IMR-90 (cell line): Measurements from ENCODE around the gene TBC1D8. TPM values are rescaled to one million over a fixed set of nuclear protein-coding genes. Genes with fewer than 3 reads are reported as not detected.

ENCODE experiments used
- ATAC-seq: fragments of 200-7000 bp; cut with Tn5 transposase; 2 replicates; pipeline ENCODE4 v1.9.1; 2020; ENCODE audit warnings: low read depth, mild to moderate bottlenecking, moderate library complexity
- BruUV-seq: library from RNA; stranded (reverse); fragments of 400-500 nt; replicated peaks from 2 replicates; lab custom pipeline; 2021; lab: Mats Ljungman, UMichigan
- CTCF ChIA-PET: fragments of 300-600 bp; formaldehyde crosslinking; extraction: SDS; loops from one replicate; lab custom pipeline; 2021; ENCODE audit warnings: antibody characterized with exemption; lab: Yijun Ruan, JAX
- POLR2A ChIA-PET: fragments of 300-600 bp; sonication (Branson Sonifier 250); formaldehyde crosslinking; loops from one replicate; lab custom pipeline; 2022; ENCODE audit warnings: antibody characterized with exemption; ENCODE audit not compliant: unreplicated experiment; lab: Charles Lee
- DNase-seq: peaks from one replicate; pipeline ENCODE4 v3.0.0; 2013
- H2AFZ ChIP-seq: replicated peaks from 2 replicates; pipeline ENCODE3; 2013; ENCODE audit warnings: low read length, mild to moderate bottlenecking; ENCODE audit not compliant: poor library complexity
- H2AK5ac ChIP-seq: 2 replicates; pipeline ENCODE4 v1.6.1; 2013; ENCODE audit warnings: low read depth, low read length, inconsistent platforms
- H2AK9ac ChIP-seq: replicated peaks from 2 replicates; pipeline ENCODE3; 2013; ENCODE audit warnings: mild to moderate bottlenecking, low read depth, low read length, moderate library complexity; ENCODE audit not compliant: poor library complexity
- H2BK120ac ChIP-seq: 2 replicates; pipeline ENCODE4 v1.6.1; 2013; ENCODE audit warnings: low read depth, low read length, inconsistent platforms
- H2BK15ac ChIP-seq: 3 replicates; pipeline ENCODE4 v1.6.1; 2013; ENCODE audit warnings: low read depth, low read length, inconsistent platforms
- H2BK20ac ChIP-seq: 2 replicates; pipeline ENCODE4 v1.6.1; 2013; ENCODE audit warnings: low read depth, mild to moderate bottlenecking, inconsistent platforms, low read length, moderate library complexity
- H2BK5ac ChIP-seq: 2 replicates; pipeline ENCODE4 v1.6.1; 2013; ENCODE audit warnings: mild to moderate bottlenecking, low read depth, low read length, inconsistent platforms; ENCODE audit not compliant: poor library complexity, severe bottlenecking
- H3K14ac ChIP-seq: replicated peaks from 2 replicates; pipeline ENCODE4 v1.6.1; 2013; ENCODE audit warnings: low read depth, low read length, inconsistent platforms
- H3K18ac ChIP-seq: 2 replicates; pipeline ENCODE4 v1.6.1; 2013; ENCODE audit warnings: low read depth, low read length, control low read depth
- H3K23ac ChIP-seq: 2 replicates; pipeline ENCODE4 v1.6.1; 2013; ENCODE audit warnings: low read depth, low read length, inconsistent platforms
- H3K27ac ChIP-seq: 2 replicates; pipeline ENCODE4 v1.5.1; 2013; ENCODE audit warnings: mild to moderate bottlenecking, control low read depth, low read length; ENCODE audit not compliant: insufficient read depth
- H3K27me3 ChIP-seq: 2 replicates; pipeline ENCODE4 v1.6.1; 2013; ENCODE audit warnings: low read length; ENCODE audit not compliant: control insufficient read depth, insufficient read depth
- H3K36me3 ChIP-seq: 2 replicates; pipeline ENCODE4 v1.6.1; 2013; ENCODE audit warnings: low read length, mixed read lengths; ENCODE audit not compliant: control insufficient read depth, insufficient read depth
- H3K4ac ChIP-seq: 2 replicates; pipeline ENCODE4 v1.6.1; 2013; ENCODE audit warnings: low read depth, low read length, inconsistent platforms
- H3K4me1 ChIP-seq: 2 replicates; pipeline ENCODE4 v1.6.1; 2013; ENCODE audit warnings: low read length, mixed read lengths; ENCODE audit not compliant: control insufficient read depth, insufficient read depth
- H3K4me2 ChIP-seq: 2 replicates; pipeline ENCODE4 v1.6.1; 2013; ENCODE audit warnings: low read depth, mild to moderate bottlenecking, control low read depth, low read length, moderate library complexity
- H3K4me3 ChIP-seq: 2 replicates; pipeline ENCODE4 v1.5.1; 2013; ENCODE audit warnings: low read depth, mild to moderate bottlenecking, control low read depth, low read length, moderate library complexity; ENCODE audit not compliant: insufficient read depth
- H3K56ac ChIP-seq: 2 replicates; pipeline ENCODE4 v1.6.1; 2013; ENCODE audit warnings: low read length, inconsistent platforms; ENCODE audit not compliant: insufficient read depth; ENCODE audit errors: extremely low read depth
- H3K79me1 ChIP-seq, 2 experiments: 2 replicates each; pipeline ENCODE4 v1.6.1; 2013; ENCODE audit warnings: low read length in 2 of 2, inconsistent platforms in 1 of 2, low read depth in 1 of 2
- H3K9ac ChIP-seq: 2 replicates; pipeline ENCODE4 v1.6.1; 2013; ENCODE audit warnings: low read depth, low read length, control low read depth
- H3K9me1 ChIP-seq: 2 replicates; pipeline ENCODE4 v1.6.1; 2013; ENCODE audit warnings: low read length, inconsistent platforms; ENCODE audit not compliant: insufficient read depth
- H3K9me3 ChIP-seq: 2 replicates; pipeline ENCODE4 v1.6.1; 2013; ENCODE audit warnings: low read length; ENCODE audit not compliant: control insufficient read depth, insufficient read depth
- H4K20me1 ChIP-seq: 2 replicates; pipeline ENCODE4 v1.6.1; 2013; ENCODE audit warnings: low read length, inconsistent platforms; ENCODE audit not compliant: insufficient read depth
- H4K5ac ChIP-seq: 2 replicates; pipeline ENCODE4 v1.6.1; 2013; ENCODE audit warnings: mild to moderate bottlenecking, low read depth, low read length, control low read depth
- H4K8ac ChIP-seq, 2 experiments: 2 replicates each; pipeline ENCODE4 v1.6.1; 2013; ENCODE audit warnings: low read depth in 2 of 2, low read length in 2 of 2, control low read depth in 1 of 2, inconsistent platforms in 1 of 2
- H4K91ac ChIP-seq: 2 replicates; pipeline ENCODE4 v1.6.1; 2013; ENCODE audit warnings: low read depth, low read length, inconsistent platforms; ENCODE audit not compliant: insufficient read depth
- RFX5 ChIP-seq: IDR thresholded peaks from 2 replicates; pipeline ENCODE4 v1.8.0; 2012; ENCODE audit warnings: low read depth, mild to moderate bottlenecking, low read length, moderate library complexity
- USF2 ChIP-seq: fragments of 150-350 bp; IDR thresholded peaks from 2 replicates; pipeline ENCODE4 v1.6.1; 2017; ENCODE audit warnings: mild to moderate bottlenecking, antibody characterized with exemption, low read length, low read depth
- WGBS, 2 experiments: methylation state at CpG; one replicate each; pipeline versions ENCODE4 v1.1.5 to v1.1.7; 2013; ENCODE audit warnings: missing lambda C conversion rate in 2 of 2; ENCODE audit not compliant: insufficient read length in 1 of 2; ENCODE audit errors: extremely low coverage in 2 of 2; 5-methylcytosine and 5-hydroxymethylcytosine counted together
- dilution Hi-C: fragments of 300-500 bp; cut with HindIII; formaldehyde crosslinking; loops from one replicate; pipeline ENCODE4 v1.14.3; 2018; ENCODE audit warnings: low sequenced_read_pairs; ENCODE audit not compliant: unreplicated experiment
- in situ Hi-C: fragments of 300-500 bp; cut with MboI; formaldehyde crosslinking; loops from 3 replicates; pipeline ENCODE4 v1.14.3; 2019; ENCODE audit warnings: low sequenced_read_pairs, inconsistent platforms, mixed read lengths
- intact Hi-C: fragments of 100-400 bp; cut with micrococcal nuclease; formaldehyde crosslinking; loops from 2 replicates; pipeline ENCODE4 v1.10.0; 2022
- polyA plus RNA-seq, 3 experiments: library from polyadenylated mRNA; depleted of rRNA; stranded (reverse); fragments of >200 nt; gene quantifications; 2 replicates each; pipeline ENCODE4 v1.2.3, GENCODE V29; 2012; ENCODE audit warnings: low replicate concordance in 1 of 3
- total RNA-seq: library from RNA; depleted of rRNA; stranded (reverse); fragments of >200 nt; gene quantifications from 2 replicates; pipeline ENCODE4 v1.2.3, GENCODE V29; 2012

The TBC1D8 gene
- total and polyA plus RNA-seq, 2 of the 4 experiments (the other 2 are of a cell fraction) = 1.3 to 1.5 TPM

GRCh38 chr2:101147971-101148370, 3.2 kb downstream of the TBC1D8 start:
- Histone ChIP-seq H3K4ac (no peak overlapping the region), H3K18ac (no peak overlapping the region), H4K20me1 (peaks cover 10% of the 10 kb centered on the region; the same call in 1 of the 2 replicates), H3K9ac (no peak overlapping the region), H4K5ac (no peak overlapping the region), H2AK9ac (no peak overlapping the region), H2BK15ac (no peak overlapping the region), H3K9me3 (no peaks in the 10 kb centered on the region), H2BK20ac (no peak overlapping the region), H2AK5ac (no peak overlapping the region), H4K91ac (no peak overlapping the region), H2BK120ac (no peak overlapping the region), H2AFZ (no peak overlapping the region), H3K14ac (no peak overlapping the region), H4K8ac (no peak overlapping the region; a peak in 1 of 4 replicates), H3K4me2 (no peak overlapping the region), H3K4me3 (no peak overlapping the region), H3K9me1 (peaks cover 14% of the 10 kb centered on the region), H3K79me1 (peaks cover 7 to 45% of the 10 kb centered on the region in 2 experiments; a peak in 3 of 4 replicates), H3K23ac (no peak overlapping the region), H3K4me1 (peaks cover 7% of the 10 kb centered on the region), H3K56ac (no peak overlapping the region), H2BK5ac (no peak overlapping the region), H3K27me3 (peaks cover 5% of the 10 kb centered on the region; the same call in 1 of the 2 replicates), H3K27ac (no peak overlapping the region), H3K36me3 (no peaks in the 10 kb centered on the region)
- BruUV-seq = no TSS peak
- dilution Hi-C loops = no loop called here
- POLR2A ChIA-PET = no interaction called here
- WGBS, 2 experiments = no CpG with 5 or more reads among the region's 2 CpGs
- intact Hi-C loops = no loop called here
- DNase-seq = no peak
- no peak for TF ChIP-seq USF2
- TF ChIP-seq RFX5 = no peak
- ATAC-seq = no peak
- in situ Hi-C loops = no loop called here
- CTCF ChIA-PET = interaction anchor here (1.2 kb wide), 1 partner anchor 138 kb away, joined by 3 read pairs; no protein-coding TSS in a partner anchor
